IgD-negative memory B cell (primary cell): ENCODE results near the gene HPS1. TPM values are rescaled to one million over a fixed set of nuclear protein-coding genes. Genes with fewer than 3 reads are reported as not detected.
A peak's percentile ranks its signal among the peaks of the same experiment; 100 is the strongest.

ENCODE experiments used
- H3K27ac Mint-ChIP-seq, 3 donors: one replicate each; pipeline ENCODE4 v1.8.0; 2020 to 2022; ENCODE audit warnings: mild to moderate bottlenecking in 3 of 3, mixed read lengths in 3 of 3, moderate library complexity in 1 of 3
- H3K27me3 Mint-ChIP-seq: one replicate; pipeline ENCODE4 v1.8.0; 2021; ENCODE audit warnings: mixed read lengths
- H3K36me3 Mint-ChIP-seq: one replicate; pipeline ENCODE4 v1.8.0; 2020; ENCODE audit warnings: mild to moderate bottlenecking, mixed read lengths
- H3K4me1 Mint-ChIP-seq, 3 donors: one replicate each; pipeline ENCODE4 v1.8.0; 2020 to 2022; ENCODE audit warnings: mixed read lengths in 3 of 3, mild to moderate bottlenecking in 1 of 3
- H3K4me3 Mint-ChIP-seq, 4 donors: one replicate each; pipeline ENCODE4 v1.8.0; 2020 to 2022; ENCODE audit warnings: mild to moderate bottlenecking in 4 of 4, mixed read lengths in 4 of 4, moderate library complexity in 3 of 4
- H3K9me3 Mint-ChIP-seq, 3 donors: one replicate each; pipeline ENCODE4 v1.8.0; 2020 to 2021; ENCODE audit warnings: mixed read lengths in 3 of 3, mild to moderate bottlenecking in 1 of 3
- polyA plus RNA-seq: library from polyadenylated mRNA; unstranded; fragments of 300-500 nt; fragmentation: Illumina TruSeq; gene quantifications from one replicate; pipeline ENCODE4 v1.2.3, GENCODE V29; 2021

The HPS1 gene
- polyA plus RNA-seq, 1 donor from 2014 or later, result 125 TPM

DNA sequence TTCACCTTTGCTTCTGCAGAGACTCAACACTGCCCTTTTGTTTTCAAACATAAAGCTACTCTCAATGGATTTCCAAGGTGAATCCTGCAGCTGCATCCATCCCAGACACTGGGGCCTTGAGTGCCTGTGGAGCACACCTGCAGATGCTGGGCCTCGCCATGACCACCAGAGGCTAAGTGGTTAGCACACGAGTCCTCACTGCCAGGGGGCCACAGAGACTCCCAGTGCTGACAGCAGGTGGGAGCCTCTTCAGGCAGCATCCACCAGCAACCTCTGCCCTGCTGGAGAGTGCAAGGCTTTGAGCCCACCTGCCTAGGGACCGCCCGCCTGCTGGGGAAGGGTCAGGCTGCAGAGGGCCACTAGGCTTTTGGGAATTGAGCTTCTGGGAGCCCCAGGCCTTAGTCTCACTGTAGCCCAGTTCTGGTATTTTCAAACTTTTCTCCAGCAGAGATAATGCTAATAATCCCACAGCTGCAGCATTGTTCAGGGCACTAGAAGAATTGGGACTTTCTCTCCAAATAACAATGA, 9.4 kb upstream of the HPS1 start:
- Mint-ChIP-seq H3K27me3 (peaks cover 12% of the 10 kb centered on the region), H3K4me1 (peaks cover 0 to 3% (median 1%) of the 10 kb centered on the region in 3 donors), H3K36me3 (no peaks in the 10 kb centered on the region), H3K4me3 (no peak overlapping the region), H3K27ac (no peak overlapping the region), H3K9me3 (no peaks in the 10 kb centered on the region)

DNA sequence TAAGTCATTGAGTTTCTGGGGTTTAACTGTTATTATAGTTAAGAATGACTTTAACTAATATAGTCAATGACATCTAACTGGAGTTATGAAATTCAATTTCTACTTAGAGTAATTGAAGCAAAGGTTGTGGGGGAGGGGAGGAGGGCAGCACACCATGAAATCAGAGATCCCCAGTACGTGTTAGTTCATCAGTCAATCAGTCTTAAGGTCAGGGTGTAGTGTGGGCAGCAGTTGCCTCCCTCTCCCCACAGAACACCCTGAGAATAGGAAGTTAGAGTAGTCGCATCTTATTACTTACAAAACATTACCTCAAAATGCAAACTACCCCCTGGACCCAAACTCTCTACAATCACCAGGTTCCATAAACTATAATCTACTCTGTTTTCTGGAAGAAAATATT, 7.0 kb upstream of the HPS1 start:
- peaks cover 9% of the 10 kb centered on the region for H3K27me3 Mint-ChIP-seq
- peak overlapping the region in 1 of 4 donors; percentile 14 for H3K4me3 Mint-ChIP-seq
- no peaks in the 10 kb centered on the region for H3K9me3 Mint-ChIP-seq
- no peaks in the 10 kb centered on the region for H3K36me3 Mint-ChIP-seq
- peak overlapping the region in 1 of 3 donors; percentile 10 for H3K27ac Mint-ChIP-seq
- H3K4me1 Mint-ChIP-seq, result peaks cover 1 to 3% (median 2%) of the 10 kb centered on the region in 3 donors

DNA sequence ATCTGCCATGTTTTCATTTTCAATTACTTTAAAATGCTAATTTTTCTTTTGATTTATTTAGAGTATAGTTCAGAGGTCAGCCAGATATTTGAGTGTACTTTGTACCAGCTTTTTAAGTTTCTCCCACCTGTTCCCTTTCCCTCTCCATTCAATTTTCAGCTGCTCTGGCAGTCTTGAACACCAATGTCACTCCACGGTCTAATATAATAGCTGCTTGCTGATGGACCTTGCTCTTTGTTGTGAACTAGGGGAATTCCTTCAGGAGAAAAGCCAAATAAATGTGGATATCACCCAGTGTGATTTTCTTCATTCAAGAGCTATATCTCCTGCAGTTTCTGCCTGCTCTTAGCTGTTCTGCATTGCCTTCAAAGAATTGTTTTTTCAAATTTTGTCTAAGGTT, 3.9 kb upstream of the HPS1 start:
- Mint-ChIP-seq H3K4me3 (peak overlapping the region in 1 of 4 donors; percentile 29), H3K27me3 (no peaks in the 10 kb centered on the region), H3K4me1 (peaks cover 15 to 23% (median 15%) of the 10 kb centered on the region in 3 donors)

DNA sequence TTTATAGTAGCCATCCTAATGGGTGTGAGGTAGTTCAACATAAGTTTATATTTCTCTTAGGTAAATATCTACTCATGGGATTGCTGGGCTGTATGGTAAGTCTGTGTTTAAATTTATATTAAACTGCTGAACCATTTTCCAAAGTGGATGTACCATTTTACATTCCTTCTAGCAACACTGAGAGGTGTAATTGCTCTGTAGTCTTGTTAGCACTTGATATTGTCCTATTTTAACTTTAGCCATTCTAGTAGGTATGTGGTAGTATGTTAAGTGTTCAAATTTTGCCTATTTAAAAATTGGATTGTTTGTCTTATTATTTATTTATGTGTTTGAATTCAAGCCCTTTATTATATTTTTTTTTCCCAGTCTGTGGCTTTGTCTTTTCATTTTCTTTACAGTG, 2.6 kb upstream of the HPS1 start:
- no peak overlapping the region for H3K27ac Mint-ChIP-seq
- H3K36me3 Mint-ChIP-seq, result no peaks in the 10 kb centered on the region
- no peak overlapping the region for H3K4me3 Mint-ChIP-seq
- H3K27me3 Mint-ChIP-seq, result no peaks in the 10 kb centered on the region
- peaks cover 24 to 36% (median 28%) of the 10 kb centered on the region in 3 donors for H3K4me1 Mint-ChIP-seq
- H3K9me3 Mint-ChIP-seq, result peaks cover 0 to 2% (median 1%) of the 10 kb centered on the region in 3 donors

More for the DNA sequence above, 3.9 kb upstream of the HPS1 start:
- H3K9me3 Mint-ChIP-seq, result peaks cover 0 to 2% (median 1%) of the 10 kb centered on the region in 3 donors
- H3K36me3 Mint-ChIP-seq, result no peaks in the 10 kb centered on the region
- H3K27ac Mint-ChIP-seq, result peak overlapping the region in 1 of 3 donors; percentile 43

DNA sequence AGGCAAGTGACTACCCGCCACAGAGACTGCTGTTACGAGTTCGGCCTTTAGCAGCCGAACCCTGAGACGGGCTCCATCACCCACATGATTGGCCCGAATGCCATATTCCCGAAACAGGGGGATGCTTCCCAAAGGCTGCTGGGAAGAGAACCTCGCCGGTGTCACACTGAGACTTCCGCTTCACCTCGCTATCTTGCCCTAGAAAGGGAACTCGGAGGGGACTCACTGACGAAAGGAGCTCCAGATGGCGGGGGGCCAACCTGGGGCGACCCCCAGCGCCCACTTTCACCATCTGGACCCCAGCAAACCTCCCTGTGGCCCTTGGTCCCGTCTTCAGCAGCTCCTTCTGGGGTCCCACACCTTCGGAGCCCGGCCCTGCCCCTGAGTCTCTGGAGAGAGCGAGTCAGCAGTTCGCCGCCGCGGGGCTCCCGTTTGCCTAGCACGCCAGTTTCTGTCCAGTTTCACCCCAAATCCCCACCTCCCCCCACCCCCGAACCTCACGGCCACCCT, 529 bp downstream of the HPS1 start:
- H3K27ac Mint-ChIP-seq, result peak overlapping the region; percentile 98 to 99 (median 98)
- peaks cover 0 to 2% (median 1%) of the 10 kb centered on the region in 3 donors for H3K9me3 Mint-ChIP-seq
- peaks cover 10% of the 10 kb centered on the region for H3K36me3 Mint-ChIP-seq
- no peaks in the 10 kb centered on the region for H3K27me3 Mint-ChIP-seq
- H3K4me1 Mint-ChIP-seq, result peaks cover 41 to 50% (median 45%) of the 10 kb centered on the region in 3 donors
- peak overlapping the region; percentile 88 to 98 (median 96) for H3K4me3 Mint-ChIP-seq

DNA sequence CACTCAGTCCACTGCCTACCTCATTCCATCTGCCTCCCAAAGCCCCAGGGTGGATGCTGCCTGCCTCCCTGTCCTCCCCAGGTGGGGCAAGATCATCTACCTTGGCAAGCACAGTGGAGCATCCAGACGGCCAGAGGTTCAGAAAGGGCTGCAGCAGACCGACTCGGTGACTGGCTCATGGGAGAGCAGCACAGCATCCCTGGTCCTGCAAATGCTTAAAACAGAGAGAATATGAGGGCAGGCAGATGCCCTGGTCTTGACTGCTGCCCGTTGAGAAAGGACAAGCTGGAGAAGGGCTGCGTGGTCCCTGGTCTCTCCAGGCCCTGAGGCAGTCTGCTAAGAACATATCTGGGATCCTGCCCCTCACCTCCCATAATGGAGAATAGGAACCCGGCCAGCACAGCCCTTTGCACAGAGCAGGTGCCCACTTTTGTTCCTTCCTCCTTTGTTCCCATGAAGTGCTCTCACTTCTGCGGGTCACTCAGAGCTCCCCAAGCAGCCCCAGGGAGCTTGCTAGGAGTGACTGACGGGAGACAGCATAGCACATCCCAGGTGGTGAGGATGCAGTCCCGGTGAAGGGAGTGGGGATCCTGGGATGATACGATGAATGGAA, 1.4 kb downstream of the HPS1 start:
- H3K27ac Mint-ChIP-seq, result peak overlapping the region; percentile 98 to 99 (median 98)
- H3K27me3 Mint-ChIP-seq, result no peaks in the 10 kb centered on the region
- peaks cover 13% of the 10 kb centered on the region for H3K36me3 Mint-ChIP-seq
- H3K4me1 Mint-ChIP-seq, result peaks cover 41 to 55% (median 46%) of the 10 kb centered on the region in 3 donors
- peaks cover 0 to 2% (median 1%) of the 10 kb centered on the region in 3 donors for H3K9me3 Mint-ChIP-seq
- peak overlapping the region; percentile 88 to 98 (median 96) for H3K4me3 Mint-ChIP-seq

DNA sequence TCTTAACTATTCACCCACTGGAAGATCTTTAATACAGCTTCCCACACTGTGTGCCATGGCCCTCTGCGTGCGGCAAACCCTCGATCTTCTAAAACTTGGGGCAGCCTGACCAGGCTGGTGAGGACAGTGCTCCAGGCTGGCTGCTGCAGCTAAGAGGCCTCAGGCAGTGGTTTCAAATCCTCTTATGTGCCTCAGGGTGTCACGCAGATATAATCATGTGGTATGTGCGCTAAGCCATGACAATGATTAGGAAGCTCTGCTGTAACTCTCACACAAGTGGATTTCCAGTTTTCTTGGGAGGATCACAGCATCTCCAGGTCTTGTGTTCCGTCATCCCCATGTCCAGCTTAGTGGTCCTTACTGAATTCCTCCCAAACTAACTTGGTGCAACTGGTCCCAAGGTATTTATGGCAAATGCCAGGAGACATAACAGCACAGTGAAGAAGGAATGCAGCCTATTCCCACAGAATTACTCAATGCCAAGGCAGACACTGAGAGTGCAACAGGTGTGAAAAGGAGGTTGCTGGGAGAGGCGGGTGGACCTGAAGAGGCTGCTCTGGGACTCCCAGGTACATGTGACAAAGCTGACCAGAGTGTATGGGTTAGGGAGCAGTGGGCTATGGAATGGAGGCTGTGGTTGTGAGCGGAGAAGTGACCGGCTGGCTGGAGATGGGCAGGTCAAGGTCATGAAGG, 2.3 kb downstream of the HPS1 start:
- Mint-ChIP-seq H3K27ac (peak overlapping the region; percentile 91 to 99 (median 94)), H3K36me3 (peaks cover 13% of the 10 kb centered on the region)

DNA sequence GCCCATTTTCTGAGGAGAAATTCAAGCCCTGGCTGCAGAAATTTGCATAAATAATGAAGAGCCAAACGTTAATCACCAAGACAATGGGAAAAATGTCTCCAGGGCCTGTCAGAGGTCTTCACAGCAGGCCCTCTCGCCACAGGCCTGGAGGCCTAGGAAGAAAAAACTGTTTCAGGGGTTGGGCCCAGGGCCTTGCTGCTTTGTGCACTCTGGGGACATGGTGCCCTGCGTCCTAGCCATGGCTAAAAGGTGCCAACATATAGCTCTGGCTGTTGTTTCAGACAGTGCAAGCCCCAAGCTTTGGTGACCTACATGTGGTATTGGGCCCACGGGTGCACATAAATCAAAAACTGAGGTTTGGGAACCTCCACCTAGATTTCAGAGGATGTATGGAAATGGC, 8.0 kb downstream of the HPS1 start:
- Mint-ChIP-seq H3K4me3 (no peak overlapping the region), H3K27ac (peak overlapping the region in 1 of 3 donors; percentile 29), H3K36me3 (peaks cover 38% of the 10 kb centered on the region), H3K4me1 (peaks cover 14 to 22% (median 18%) of the 10 kb centered on the region in 3 donors), H3K27me3 (no peaks in the 10 kb centered on the region), H3K9me3 (no peaks in the 10 kb centered on the region)

More for the DNA sequence above, 2.3 kb downstream of the HPS1 start:
- Mint-ChIP-seq H3K9me3 (peaks cover 0 to 2% (median 1%) of the 10 kb centered on the region in 3 donors), H3K4me1 (peaks cover 41 to 55% (median 46%) of the 10 kb centered on the region in 3 donors), H3K4me3 (peak overlapping the region in 3 of 4 donors; percentile 38 to 98 (median 45)), H3K27me3 (no peaks in the 10 kb centered on the region)

DNA sequence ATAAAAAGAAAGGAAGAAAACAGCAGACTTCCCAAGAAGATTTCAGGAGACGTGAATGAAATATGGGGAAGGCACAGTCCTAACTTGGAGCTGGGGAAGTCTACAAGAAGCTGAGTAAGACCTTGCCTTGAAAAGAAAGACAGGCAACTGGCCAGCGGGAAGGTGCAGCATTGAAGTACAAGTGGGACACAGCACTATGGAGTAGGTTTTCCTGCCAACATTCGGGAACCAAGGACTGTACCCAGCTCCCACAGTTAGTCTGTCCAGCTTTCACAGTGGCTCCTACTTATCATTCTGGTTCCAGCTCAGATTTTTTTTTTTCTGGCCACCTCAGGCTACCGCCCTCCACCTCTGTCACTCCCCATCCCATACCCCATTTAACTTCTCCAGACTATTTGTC, 10.0 kb downstream of the HPS1 start:
- peak overlapping the region in 1 of 3 donors; percentile 72 for H3K27ac Mint-ChIP-seq
- peaks cover 0 to 7% (median 2%) of the 10 kb centered on the region in 3 donors for H3K9me3 Mint-ChIP-seq
- peaks cover 3 to 10% (median 9%) of the 10 kb centered on the region in 3 donors for H3K4me1 Mint-ChIP-seq
- H3K4me3 Mint-ChIP-seq, result no peak overlapping the region
- peaks cover 41% of the 10 kb centered on the region for H3K36me3 Mint-ChIP-seq
- H3K27me3 Mint-ChIP-seq, result no peaks in the 10 kb centered on the region

DNA sequence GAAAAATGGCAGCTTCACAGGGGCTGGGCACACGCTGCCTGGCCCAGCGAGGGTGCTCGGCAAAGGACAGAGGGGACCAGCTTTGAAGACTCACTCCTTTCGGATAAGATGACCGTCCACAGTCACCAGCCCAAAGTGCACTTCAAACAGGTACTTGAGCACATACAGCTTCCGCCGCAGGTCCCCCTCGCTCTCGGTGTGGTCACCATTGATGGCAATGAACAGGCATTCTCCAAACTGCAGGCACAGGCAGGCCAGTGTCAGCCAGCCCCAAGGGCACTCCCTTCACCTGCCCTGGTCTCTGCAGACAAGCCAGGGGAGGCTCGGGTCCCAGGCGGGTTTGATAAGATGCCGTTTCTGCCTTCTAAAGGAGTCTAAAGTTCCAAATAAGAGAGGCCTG, 11.6 kb downstream of the HPS1 start:
- Mint-ChIP-seq H3K4me3 (no peak overlapping the region), H3K4me1 (peaks cover 0 to 4% (median 0%) of the 10 kb centered on the region in 3 donors), H3K36me3 (peaks cover 35% of the 10 kb centered on the region), H3K27ac (no peak overlapping the region), H3K27me3 (no peaks in the 10 kb centered on the region), H3K9me3 (peaks cover 0 to 7% (median 2%) of the 10 kb centered on the region in 3 donors)

DNA sequence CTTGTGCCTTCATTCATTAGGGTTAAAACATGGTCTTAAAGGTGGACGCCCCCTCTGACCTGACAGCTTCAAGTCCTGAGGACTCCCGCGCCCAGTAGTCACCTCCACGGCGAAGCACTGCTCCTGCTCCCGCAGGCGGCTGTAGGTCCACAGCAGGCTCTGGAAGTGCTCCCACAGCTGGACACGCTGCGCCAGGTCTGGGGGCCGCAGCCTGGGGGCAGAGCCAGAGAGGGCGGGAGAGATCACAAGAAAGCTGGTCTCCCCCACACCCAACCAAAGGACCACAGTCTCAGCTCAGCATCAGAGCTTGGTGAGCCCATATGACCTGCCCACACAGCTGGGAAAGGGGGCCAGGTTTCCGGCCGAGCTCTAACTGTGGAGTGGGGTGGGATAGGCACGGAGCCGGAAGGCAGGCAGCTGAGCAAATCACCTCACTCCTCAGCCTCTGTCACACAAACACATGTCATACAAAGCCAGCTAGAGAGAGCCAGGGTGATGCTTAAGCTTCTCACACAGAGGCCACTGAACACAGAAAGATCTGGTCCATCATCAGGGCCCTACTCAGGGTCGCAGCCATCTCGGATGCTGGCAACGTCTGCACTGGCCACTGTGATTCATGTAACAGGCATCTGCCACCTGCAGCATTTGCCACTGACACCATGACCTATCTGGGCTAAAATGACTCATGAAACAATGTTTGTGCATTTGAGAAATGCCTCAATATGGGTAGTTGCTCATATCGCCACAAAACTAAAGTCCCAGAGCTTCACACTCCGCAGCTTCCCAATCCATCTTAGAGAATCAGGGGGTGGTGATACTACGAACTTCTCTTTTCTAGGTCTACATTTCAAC, 12.6 kb downstream of the HPS1 start:
- Mint-ChIP-seq H3K4me3 (no peak overlapping the region), H3K27me3 (no peaks in the 10 kb centered on the region), H3K4me1 (peaks cover 0 to 4% (median 0%) of the 10 kb centered on the region in 3 donors), H3K27ac (no peak overlapping the region), H3K36me3 (peaks cover 35% of the 10 kb centered on the region), H3K9me3 (peaks cover 0 to 7% (median 2%) of the 10 kb centered on the region in 3 donors)

DNA sequence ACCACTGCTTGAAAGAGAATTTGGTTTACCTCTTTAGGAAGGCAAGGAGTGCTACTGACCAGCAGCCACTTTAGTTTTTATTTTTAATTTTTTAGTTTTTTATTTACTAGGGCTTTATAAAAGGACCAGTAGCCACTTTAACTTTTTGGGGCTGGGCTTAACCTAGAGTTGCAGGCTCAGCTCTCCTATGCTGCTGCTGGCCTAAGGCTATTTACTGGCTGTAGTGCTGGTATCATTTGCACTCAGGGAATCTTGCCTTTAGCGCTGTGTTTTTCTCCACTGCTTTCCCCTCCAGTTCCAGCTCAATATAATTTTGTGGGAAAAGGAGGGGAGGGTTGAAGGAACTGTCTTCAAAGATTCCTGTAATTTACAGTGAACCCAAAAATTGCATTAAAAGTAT, 13.4 kb downstream of the HPS1 start:
- Mint-ChIP-seq H3K9me3 (peaks cover 0 to 7% (median 2%) of the 10 kb centered on the region in 3 donors), H3K27me3 (no peaks in the 10 kb centered on the region), H3K4me1 (peaks cover 0 to 1% (median 0%) of the 10 kb centered on the region in 3 donors), H3K36me3 (peaks cover 32% of the 10 kb centered on the region), H3K4me3 (no peak overlapping the region), H3K27ac (no peak overlapping the region)

DNA sequence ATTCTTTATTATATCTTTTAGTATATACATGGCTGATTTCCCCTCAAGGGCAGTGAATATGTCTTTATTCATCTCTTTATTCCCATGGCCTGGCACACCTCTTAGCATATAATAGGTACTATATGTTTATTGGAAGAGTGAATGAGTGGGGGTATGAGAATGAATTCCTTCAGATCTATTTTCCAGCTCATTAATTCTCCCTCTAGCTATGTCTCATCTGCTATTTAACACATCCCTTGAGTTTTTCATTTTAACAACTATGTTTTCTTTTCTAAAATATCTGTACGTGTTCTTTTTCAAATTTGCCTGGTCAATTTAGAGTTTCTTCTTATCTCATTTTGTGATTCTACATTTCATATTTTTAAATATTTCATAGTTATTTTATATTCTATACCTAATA, 14.4 kb downstream of the HPS1 start:
- Mint-ChIP-seq H3K27ac (no peak overlapping the region), H3K27me3 (no peaks in the 10 kb centered on the region), H3K4me3 (no peak overlapping the region), H3K36me3 (peaks cover 28% of the 10 kb centered on the region), H3K4me1 (no peaks in the 10 kb centered on the region), H3K9me3 (peaks cover 0 to 7% (median 2%) of the 10 kb centered on the region in 3 donors)

DNA sequence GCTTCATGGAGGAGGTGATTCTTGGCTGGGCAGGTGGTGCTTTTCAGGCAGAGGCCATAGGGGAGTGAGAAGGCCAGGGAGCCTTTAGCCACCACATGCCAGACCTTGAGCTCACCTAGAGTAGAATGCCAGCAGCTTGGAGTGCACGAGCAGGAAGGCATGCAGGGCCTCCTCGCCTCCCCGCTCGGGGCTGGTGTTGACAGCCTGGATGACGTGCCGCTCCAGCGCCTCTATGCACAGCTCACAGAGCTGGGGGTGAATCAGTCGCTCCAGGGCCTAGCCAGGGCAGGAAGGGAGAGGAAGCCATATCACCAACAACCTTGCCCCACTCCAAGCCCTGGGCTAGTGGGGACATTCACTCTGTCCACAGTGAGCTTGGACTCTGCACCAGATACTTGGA, 15.7 kb downstream of the HPS1 start:
- H3K36me3 Mint-ChIP-seq, result peaks cover 22% of the 10 kb centered on the region
- no peaks in the 10 kb centered on the region for H3K4me1 Mint-ChIP-seq

More for the DNA sequence above, 15.7 kb downstream of the HPS1 start:
- Mint-ChIP-seq H3K27ac (peak overlapping the region in 1 of 3 donors; percentile 67), H3K4me3 (no peak overlapping the region), H3K27me3 (no peaks in the 10 kb centered on the region), H3K9me3 (peaks cover 0 to 7% (median 2%) of the 10 kb centered on the region in 3 donors)
